Neural crest cell (in vitro differentiated cells): ENCODE results near the gene ZNF354B. TPM values are rescaled to one million over a fixed set of nuclear protein-coding genes. Genes with fewer than 3 reads are reported as not detected.
"Not testable (repeated sequence)": the region's sequence is repeated elsewhere in the genome, so short reads cannot be mapped to it uniquely, and the experiment has no call there.

Source experiments
- DNase-seq: peaks from one replicate; pipeline ENCODE4 v3.0.0; 2021; ENCODE audit warnings: low read depth, mixed read lengths, low spot score
- H3K27ac Mint-ChIP-seq: one replicate; pipeline ENCODE4 v1.8.0; 2021; ENCODE audit warnings: mild to moderate bottlenecking, mixed read lengths; ENCODE audit not compliant: unreplicated experiment
- H3K27me3 Mint-ChIP-seq: 2 replicates; pipeline ENCODE4 v1.8.0; 2021; ENCODE audit warnings: low read depth, mild to moderate bottlenecking, mixed read lengths
- H3K36me3 Mint-ChIP-seq: 2 replicates; pipeline ENCODE4 v1.8.0; 2021; ENCODE audit warnings: low read depth, mild to moderate bottlenecking, mixed read lengths
- H3K4me1 Mint-ChIP-seq: 2 replicates; pipeline ENCODE4 v1.8.0; 2021; ENCODE audit warnings: mixed read lengths
- H3K4me3 Mint-ChIP-seq: one replicate; pipeline ENCODE4 v1.8.0; 2021; ENCODE audit warnings: mild to moderate bottlenecking, mixed read lengths
- H3K9me3 Mint-ChIP-seq: 2 replicates; pipeline ENCODE4 v1.8.0; 2021; ENCODE audit warnings: mixed read lengths
- CTCF ChIP-seq: fragments of 200-600 bp; sonication (generic); conservative IDR thresholded peaks from 2 replicates; pipeline ENCODE4 v1.5.0; 2021; ENCODE audit warnings: antibody characterized with exemption, mild to moderate bottlenecking
- total RNA-seq: library from RNA; stranded (reverse); gene quantifications from 2 replicates; pipeline ENCODE4 v1.2.1, GENCODE V29; 2021

The ZNF354B gene
- total RNA-seq, 1 donor from 2014 or later, result 24.8 TPM

DNA sequence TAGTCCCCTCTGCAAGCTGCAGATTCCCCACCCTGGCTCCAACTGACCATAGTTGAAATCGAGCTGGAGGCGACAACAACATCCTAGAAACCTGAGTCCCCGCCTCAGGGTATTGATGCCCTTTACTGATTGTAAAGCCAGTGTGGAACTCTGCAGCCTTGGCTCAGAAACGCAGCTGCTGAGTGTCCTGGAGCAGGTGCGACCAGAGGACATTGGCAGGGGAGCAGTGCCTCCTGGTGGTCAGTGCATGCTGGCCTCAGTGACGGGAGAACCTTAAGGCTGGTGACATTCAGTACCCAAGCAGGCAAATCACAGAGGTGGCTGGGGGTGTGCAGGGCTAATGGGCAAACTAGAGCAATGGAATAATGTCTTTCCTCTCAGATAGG is 20.4 kb upstream of the ZNF354B start:
- DNase-seq, result peak; percentile 58
- Mint-ChIP-seq H3K9me3 (no peaks in the 10 kb centered on the region), H3K36me3 (no peaks in the 10 kb centered on the region), H3K4me1 (no peaks in the 10 kb centered on the region), H3K27ac (no peak overlapping the region), H3K4me3 (no peak overlapping the region), H3K27me3 (no peaks in the 10 kb centered on the region)
- TF ChIP-seq CTCF, result peak; percentile 79

GRCh38 chr5:178840399-178840798 is 19.4 kb upstream of the ZNF354B start:
- H3K27me3 Mint-ChIP-seq, H3K4me1 Mint-ChIP-seq, H3K9me3 Mint-ChIP-seq, DNase-seq, H3K4me3 Mint-ChIP-seq, H3K27ac Mint-ChIP-seq, H3K36me3 Mint-ChIP-seq: not testable (repeated sequence)

GRCh38 chr5:178849316-178849715 is 10.4 kb upstream of the ZNF354B start:
- Mint-ChIP-seq H3K27me3 (peaks cover 10% of the 10 kb centered on the region), H3K27ac (no peak overlapping the region), H3K4me3 (no peak overlapping the region), H3K9me3 (peaks cover 6% of the 10 kb centered on the region), H3K36me3 (no peaks in the 10 kb centered on the region), H3K4me1 (no peaks in the 10 kb centered on the region)
- no peak for TF ChIP-seq CTCF
- no peak for DNase-seq

- no peak for DNase-seq
- Mint-ChIP-seq H3K36me3 (no peaks in the 10 kb centered on the region), H3K4me1 (no peaks in the 10 kb centered on the region), H3K4me3 (no peak overlapping the region), H3K27me3 (peaks cover 10% of the 10 kb centered on the region), H3K9me3 (peaks cover 6% of the 10 kb centered on the region), H3K27ac (no peak overlapping the region)
- TF ChIP-seq CTCF, result no peak
Observed at GRCh38 chr5:178851951-178852350, 7.8 kb upstream of the ZNF354B start.

DNA sequence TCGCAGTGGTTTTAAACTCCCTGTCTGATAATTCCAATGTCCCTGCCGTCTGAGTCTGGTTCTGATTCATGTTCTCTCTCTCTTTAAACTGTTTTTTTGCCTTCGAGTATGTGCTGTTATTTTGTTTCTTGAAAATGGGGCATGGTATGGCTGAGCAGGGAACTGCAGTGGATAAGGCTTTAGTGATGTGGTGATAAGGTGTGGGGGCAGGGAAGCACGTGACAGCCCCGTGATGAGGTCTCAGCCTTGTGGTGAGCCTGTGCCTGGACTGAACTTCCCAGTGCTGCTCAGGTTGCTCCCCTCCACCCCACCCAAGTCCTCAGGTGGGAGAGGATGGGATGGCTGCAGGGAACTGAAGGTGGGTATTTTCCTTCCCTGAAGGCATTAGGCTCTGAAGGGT is 5.5 kb upstream of the ZNF354B start:
- H3K27me3 Mint-ChIP-seq, result peaks cover 10% of the 10 kb centered on the region
- TF ChIP-seq CTCF, result no peak
- no peak overlapping the region for H3K27ac Mint-ChIP-seq
- no peaks in the 10 kb centered on the region for H3K4me1 Mint-ChIP-seq
- peaks cover 4% of the 10 kb centered on the region for H3K9me3 Mint-ChIP-seq
- DNase-seq, result no peak
- peaks cover 3% of the 10 kb centered on the region for H3K36me3 Mint-ChIP-seq
- H3K4me3 Mint-ChIP-seq, result no peak overlapping the region

- not testable (repeated sequence) for H3K27ac Mint-ChIP-seq, H3K27me3 Mint-ChIP-seq, H3K9me3 Mint-ChIP-seq, H3K4me3 Mint-ChIP-seq, DNase-seq
- H3K4me1 Mint-ChIP-seq, result peaks cover 24% of the 10 kb centered on the region
- H3K36me3 Mint-ChIP-seq, result peaks cover 13% of the 10 kb centered on the region
Observed at GRCh38 chr5:178860615-178861014, 862 bp downstream of the ZNF354B start.

DNA sequence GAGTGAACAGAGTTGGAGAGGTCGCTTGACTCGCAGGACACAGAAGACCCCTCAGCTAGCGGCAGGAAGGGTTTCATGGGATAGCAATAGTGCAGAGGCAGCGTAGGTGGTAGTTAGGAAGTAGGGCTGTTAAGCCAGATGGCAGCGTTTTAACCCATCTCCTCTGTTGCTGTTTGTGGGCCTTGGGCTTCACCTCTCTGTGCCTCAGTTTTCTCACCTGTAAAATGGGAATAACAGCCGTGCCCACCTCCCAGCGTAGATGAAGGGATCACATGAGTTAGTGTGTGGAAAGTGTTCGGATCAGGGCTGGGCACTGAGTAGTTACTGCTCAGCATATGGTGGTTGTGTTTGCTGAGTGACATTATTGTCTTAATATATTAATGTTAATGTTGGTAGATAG is 1.9 kb downstream of the ZNF354B start:
- Mint-ChIP-seq H3K36me3 (peaks cover 21% of the 10 kb centered on the region), H3K4me1 (peaks cover 24% of the 10 kb centered on the region), H3K27me3 (no peaks in the 10 kb centered on the region), H3K9me3 (peaks cover 3% of the 10 kb centered on the region), H3K27ac (no peak overlapping the region), H3K4me3 (peak overlapping the region; percentile 87)
- DNase-seq, result no peak
- TF ChIP-seq CTCF, result no peak
